ENCODE results near the gene FTL.

- TF ChIP-seq CBX2 (IDR thresholded peaks at IDR 0.05; ENCODE audit: borderline replicate concordance, low read depth), result no peak
- TF ChIP-seq POLR2A (IDR thresholded peaks at IDR 0.05; ENCODE audit: low read length), result no peak
- TF ChIP-seq, protein P1, sequence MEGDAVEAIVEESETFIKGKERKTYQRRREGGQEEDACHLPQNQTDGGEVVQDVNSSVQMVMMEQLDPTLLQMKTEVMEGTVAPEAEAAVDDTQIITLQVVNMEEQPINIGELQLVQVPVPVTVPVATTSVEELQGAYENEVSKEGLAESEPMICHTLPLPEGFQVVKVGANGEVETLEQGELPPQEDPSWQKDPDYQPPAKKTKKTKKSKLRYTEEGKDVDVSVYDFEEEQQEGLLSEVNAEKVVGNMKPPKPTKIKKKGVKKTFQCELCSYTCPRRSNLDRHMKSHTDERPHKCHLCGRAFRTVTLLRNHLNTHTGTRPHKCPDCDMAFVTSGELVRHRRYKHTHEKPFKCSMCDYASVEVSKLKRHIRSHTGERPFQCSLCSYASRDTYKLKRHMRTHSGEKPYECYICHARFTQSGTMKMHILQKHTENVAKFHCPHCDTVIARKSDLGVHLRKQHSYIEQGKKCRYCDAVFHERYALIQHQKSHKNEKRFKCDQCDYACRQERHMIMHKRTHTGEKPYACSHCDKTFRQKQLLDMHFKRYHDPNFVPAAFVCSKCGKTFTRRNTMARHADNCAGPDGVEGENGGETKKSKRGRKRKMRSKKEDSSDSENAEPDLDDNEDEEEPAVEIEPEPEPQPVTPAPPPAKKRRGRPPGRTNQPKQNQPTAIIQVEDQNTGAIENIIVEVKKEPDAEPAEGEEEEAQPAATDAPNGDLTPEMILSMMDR (IDR thresholded peaks at IDR 0.05), result no peak
- TF ChIP-seq FOSL2 (IDR thresholded peaks at IDR 0.05), result no peak
- TF ChIP-seq FOSL2 (CRISPR knock-in tag; IDR thresholded peaks at IDR 0.05), result no peak
- no peak for TF ChIP-seq RNF2 (IDR thresholded peaks at IDR 0.05; ENCODE audit: borderline replicate concordance, low read depth)
- no peak for TF ChIP-seq MYC (IDR thresholded peaks at IDR 0.05; ENCODE audit: borderline replicate concordance, low read length)
- TF ChIP-seq PHF8 (IDR thresholded peaks at IDR 0.05; ENCODE audit: borderline replicate concordance, low read depth), result no peak
- TF ChIP-seq ELK1 (IDR thresholded peaks at IDR 0.05; ENCODE audit: low read depth, low read length), result no peak
- TF ChIP-seq, protein P2, sequence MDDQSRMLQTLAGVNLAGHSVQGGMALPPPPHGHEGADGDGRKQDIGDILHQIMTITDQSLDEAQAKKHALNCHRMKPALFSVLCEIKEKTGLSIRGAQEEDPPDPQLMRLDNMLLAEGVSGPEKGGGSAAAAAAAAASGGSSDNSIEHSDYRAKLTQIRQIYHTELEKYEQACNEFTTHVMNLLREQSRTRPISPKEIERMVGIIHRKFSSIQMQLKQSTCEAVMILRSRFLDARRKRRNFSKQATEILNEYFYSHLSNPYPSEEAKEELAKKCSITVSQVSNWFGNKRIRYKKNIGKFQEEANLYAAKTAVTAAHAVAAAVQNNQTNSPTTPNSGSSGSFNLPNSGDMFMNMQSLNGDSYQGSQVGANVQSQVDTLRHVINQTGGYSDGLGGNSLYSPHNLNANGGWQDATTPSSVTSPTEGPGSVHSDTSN (IDR thresholded peaks at IDR 0.05), result no peak
- TF ChIP-seq EP300 (IDR thresholded peaks at IDR 0.05), result no peak
- no peak for TF ChIP-seq HOXB13 (CRISPR knock-in tag; IDR thresholded peaks at IDR 0.05; ENCODE audit: low read depth)
- no peak for TF ChIP-seq RAD21 (conservative IDR thresholded peaks at IDR 0.05 in 1 of 2, IDR thresholded peaks at IDR 0.05 in 1 of 2)
- TF ChIP-seq ZNF302 (CRISPR knock-in tag; IDR thresholded peaks at IDR 0.05), result no peak
- TF ChIP-seq, protein P3, sequence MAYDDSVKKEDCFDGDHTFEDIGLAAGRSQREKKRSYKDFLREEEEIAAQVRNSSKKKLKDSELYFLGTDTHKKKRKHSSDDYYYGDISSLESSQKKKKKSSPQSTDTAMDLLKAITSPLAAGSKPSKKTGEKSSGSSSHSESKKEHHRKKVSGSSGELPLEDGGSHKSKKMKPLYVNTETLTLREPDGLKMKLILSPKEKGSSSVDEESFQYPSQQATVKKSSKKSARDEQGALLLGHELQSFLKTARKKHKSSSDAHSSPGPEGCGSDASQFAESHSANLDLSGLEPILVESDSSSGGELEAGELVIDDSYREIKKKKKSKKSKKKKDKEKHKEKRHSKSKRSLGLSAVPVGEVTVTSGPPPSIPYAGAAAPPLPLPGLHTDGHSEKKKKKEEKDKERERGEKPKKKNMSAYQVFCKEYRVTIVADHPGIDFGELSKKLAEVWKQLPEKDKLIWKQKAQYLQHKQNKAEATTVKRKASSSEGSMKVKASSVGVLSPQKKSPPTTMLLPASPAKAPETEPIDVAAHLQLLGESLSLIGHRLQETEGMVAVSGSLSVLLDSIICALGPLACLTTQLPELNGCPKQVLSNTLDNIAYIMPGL (CRISPR knock-in tag; IDR thresholded peaks at IDR 0.05; ENCODE audit: borderline replicate concordance), result no peak
Observed at GRCh38 chr19:49016067-49016839, 51.1 kb downstream of the FTL start.
